Stimulated activated CD8-positive, alpha-beta memory T cell treated with anti-CD3 and anti-CD28 coated beads, Interleukin-4, amount 100 ng/mL, for 1 hour (primary cell): ENCODE data around the gene ST8SIA6.
"Not testable (repeated sequence)": the region's sequence is repeated elsewhere in the genome, so short reads cannot be mapped to it uniquely, and the experiment has no call there.

ENCODE experiments used
- DNase-seq, 2 donors: peaks; one replicate each; pipeline ENCODE4 v3.0.0-alpha.2; 2020; ENCODE audit warnings: low read depth in 2 of 2, low spot score in 1 of 2

The ST8SIA6 gene

GRCh38 chr10:17427666-17428350 is 26.6 kb downstream of the ST8SIA6 start:
- DNase-seq, result no peak

- DNase-seq, result no peak
Observed at GRCh38 chr10:17427201-17427600, 27.2 kb downstream of the ST8SIA6 start.

GRCh38 chr10:17426263-17426750 is 28.1 kb downstream of the ST8SIA6 start:
- no peak for DNase-seq

DNA sequence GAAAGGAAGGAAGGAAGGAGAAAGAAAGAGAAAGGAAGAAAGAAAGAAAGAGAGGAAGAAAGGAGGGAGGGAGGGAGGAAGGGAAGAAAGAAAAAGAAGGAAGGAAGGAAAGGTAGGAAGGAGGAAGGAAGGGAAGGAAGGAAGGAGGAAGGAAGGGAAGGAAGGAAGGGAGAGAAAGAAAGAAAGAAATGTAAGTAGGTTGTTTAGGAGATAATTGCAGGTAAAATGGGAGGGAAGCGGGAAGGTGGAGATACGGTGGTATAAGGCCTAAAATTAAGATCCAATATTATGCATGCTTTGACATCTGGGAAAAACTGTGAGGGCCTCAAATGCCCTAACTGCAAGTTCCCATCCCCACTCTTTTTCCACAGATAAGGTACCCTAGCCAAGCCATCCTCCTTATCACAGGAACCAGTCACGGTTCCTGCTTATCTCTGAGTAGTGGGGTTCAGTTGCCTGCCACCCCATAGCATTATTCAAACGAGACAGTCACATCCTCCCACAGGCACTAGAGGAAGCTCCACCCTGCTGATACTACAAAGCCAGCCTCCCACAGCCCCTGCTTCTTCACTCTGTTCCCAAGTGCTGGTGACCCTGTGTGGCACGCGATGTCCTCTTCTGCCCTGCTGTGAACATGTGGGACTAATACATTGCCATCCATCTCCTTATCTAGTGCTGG is 28.7 kb downstream of the ST8SIA6 start:
- no peak for DNase-seq

- DNase-seq, result no peak
Observed at GRCh38 chr10:17423632-17424186, 30.7 kb downstream of the ST8SIA6 start.

GRCh38 chr10:17422931-17423330 is 31.5 kb downstream of the ST8SIA6 start:
- no peak for DNase-seq

DNA sequence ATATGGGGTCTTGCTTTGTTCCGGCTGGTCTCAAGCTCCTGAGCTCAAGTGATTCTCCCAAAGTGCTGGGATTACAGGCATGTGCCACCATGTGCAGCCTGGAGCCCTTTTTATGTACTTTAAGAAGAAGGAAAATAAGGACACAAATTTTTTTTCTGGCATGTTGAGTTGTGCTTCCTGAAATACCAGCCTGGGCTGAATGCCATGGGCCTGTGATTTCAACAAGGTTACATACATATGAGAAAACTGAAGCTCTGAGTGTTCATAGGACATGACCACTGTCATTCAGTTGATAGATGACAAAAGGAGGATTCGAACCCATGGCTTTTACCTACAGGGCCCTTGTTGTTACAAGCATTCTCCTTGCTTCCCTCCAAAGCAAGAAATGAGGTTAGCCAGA is 36.1 kb downstream of the ST8SIA6 start:
- no peak for DNase-seq

- DNase-seq, result no peak
Observed at GRCh38 chr10:17416442-17417211, 37.8 kb downstream of the ST8SIA6 start.

DNA sequence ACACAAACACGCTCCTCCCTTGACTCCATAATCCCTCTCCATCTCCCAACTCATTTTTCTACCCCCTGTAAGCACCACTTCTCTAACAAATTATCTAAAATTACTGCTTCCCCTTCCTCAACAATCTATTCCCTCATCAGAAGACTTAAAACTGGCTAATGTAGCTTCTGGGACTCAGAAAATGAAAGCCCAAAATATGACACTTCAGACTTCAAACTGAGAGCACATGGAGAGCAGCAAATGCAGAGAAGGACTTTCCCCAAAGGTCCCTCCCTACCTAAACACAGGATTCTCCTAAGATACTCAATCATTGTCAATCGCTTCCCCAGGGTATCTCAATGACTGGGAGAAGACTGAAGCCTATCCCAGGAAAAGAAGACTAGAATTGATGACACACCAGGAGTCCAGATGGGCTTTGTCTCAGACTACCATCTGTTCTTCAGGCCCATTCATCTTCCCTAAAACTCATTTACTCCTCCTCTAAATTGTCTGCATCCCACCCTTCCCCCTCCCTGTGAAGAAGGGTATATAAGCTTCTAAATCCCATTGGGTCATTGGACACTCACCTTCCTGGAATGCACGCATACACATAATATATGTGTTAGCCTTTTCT is 39.2 kb downstream of the ST8SIA6 start:
- no peak for DNase-seq

DNA sequence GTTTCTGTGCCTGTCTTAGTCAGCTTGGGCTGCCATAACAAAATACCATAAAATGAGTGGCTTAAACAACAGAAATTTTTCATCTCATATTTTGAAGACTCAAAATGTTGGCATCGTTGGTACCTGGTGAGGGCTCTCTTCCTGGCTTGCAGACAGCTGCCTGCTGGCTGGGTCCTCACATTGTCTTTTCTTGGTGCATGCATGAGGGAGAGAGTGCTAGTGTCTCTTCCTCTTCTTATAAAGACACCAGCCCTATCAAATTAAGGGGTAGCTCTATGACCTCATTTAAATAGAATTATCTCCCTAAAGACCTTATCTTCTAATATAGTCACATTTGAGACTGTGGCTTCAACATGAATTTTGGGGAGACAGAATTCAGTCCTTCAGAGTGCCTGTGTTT is 39.9 kb downstream of the ST8SIA6 start:
- DNase-seq, result no peak

DNA sequence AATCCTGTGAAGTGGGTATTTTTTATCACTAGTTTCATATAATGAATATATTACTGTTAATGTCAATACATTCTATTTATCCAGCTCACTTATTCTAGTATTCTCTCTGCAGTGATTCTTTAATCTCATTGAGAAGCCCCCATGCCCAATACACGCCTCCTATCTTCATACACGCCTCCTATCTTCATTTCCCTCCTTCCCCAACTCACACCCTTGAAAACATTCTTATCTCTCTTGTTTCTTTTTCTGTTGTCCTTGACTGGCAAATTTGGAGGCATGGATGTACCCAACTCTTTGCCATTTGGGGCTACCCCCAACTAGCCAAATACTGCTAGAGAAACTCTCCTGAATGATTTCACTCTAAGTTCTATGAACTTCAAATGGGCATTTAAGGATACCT is 40.5 kb downstream of the ST8SIA6 start:
- DNase-seq, result no peak

- DNase-seq, result no peak
Observed at GRCh38 chr10:17412323-17412722, 42.1 kb downstream of the ST8SIA6 start.

- DNase-seq, result no peak
Observed at GRCh38 chr10:17410907-17411306, 43.5 kb downstream of the ST8SIA6 start.

DNA sequence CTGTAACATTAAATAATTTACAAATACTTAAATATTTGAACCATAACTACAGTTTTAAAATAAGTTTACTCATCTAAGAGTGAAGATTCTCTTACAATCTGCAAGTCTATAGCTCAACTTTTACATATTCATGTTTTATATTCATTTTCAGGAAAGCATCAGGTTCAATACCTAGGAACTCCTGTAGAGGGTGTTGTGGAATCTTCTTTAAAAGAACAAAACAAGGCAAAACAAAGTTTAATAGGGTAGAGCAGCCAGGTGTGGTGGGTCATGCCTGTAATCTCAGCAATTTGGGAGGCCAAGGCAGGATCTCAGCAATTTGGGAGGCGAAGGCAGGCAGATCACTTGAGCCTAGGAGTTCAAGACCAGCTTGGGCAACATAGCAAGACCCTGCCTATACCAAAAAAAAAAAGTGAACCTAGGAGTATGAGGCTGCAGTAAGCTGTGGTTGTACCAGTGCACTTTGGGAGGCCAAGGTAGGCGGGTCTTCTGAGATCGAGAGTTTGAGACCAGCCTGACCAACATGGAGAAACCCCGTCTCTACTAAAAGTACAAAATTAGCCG is 45.1 kb downstream of the ST8SIA6 start:
- no peak for DNase-seq

DNA sequence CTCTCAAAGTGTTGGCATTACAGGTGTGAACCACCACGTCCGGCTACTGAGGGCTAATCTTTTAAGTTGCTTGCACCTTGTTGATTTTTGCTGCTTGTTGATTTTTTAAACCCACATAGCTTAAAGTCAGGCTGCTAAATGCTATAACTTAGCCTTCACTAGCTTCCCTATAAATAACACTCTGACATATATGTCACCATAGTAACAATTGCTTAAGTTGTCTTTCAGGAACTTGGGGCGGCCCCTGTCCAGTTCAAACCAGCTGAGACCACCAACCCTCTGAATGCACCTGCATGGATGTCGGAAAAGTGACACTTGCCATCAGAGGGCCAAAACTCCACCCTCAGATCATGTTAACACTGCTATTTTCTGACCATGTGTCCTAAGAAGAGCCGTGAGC is 47.3 kb downstream of the ST8SIA6 start:
- no peak for DNase-seq

DNA sequence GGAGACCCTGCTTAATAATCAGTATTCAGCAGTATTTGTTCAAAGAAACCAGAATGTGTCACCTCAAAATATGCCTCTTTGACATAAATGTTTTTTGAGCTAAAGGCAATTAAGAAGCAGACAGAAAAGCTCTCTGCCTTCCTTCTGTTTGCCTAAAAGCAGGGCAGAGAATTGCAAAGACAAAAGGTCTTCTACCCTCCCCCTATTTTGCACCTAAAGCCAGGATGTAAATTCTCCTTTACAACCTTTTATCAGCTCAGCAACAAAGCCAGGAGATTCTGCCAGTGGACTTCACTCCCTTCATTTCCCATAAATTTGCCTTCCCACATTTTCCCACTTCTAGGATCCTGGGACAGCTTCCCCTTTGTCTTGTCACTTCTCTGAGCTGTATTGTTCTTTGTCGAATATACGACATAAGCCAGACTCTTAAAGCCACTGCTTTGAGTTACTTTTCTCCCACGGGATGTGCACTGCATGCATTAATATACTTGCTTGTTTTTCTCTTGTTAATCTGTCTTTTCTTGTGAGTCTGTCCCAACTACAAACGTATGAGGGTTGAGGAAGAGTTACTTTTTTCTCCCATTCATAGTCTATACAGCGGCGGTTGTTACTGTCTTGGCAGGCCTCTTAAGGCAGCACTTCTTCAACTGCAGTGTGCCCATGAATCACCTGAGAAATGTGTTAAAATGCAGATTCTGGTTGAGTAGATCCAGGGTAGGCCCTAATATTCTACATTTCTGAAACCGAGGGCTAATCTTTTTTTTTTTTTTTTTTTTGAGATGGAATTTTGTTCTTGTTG is 48.2 kb downstream of the ST8SIA6 start:
- no peak for DNase-seq

- DNase-seq, result no peak
Observed at GRCh38 chr10:17403161-17403560, 51.2 kb downstream of the ST8SIA6 start.

DNA sequence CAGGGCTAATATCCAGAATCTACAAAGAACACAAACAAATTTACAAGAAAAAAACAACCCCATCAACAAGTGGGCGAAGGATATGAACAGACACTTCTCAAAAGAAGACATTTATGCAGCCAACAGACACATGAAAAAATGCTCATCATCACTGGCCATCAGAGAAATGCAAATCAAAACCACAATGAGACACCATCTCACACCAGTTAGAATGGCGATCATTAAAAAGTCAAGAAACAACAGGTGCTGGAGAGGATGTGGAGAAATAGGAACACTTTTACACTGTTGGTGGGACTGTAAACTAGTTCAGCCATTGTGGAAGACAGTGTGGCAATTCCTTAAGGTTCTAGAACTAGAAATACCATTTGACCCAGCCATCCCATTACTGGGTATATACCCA is 52.4 kb downstream of the ST8SIA6 start:
- not testable (repeated sequence) for DNase-seq

- no peak for DNase-seq
Observed at GRCh38 chr10:17396004-17396403, 58.4 kb downstream of the ST8SIA6 start.

- no peak for DNase-seq
Observed at GRCh38 chr10:17394854-17395253, 59.5 kb downstream of the ST8SIA6 start.
